ENCODE data around the gene AGTRAP. TPM values are rescaled to one million over a fixed set of nuclear protein-coding genes. Genes with fewer than 3 reads are reported as not detected.

The AGTRAP gene
- total and polyA plus RNA-seq, 2 of the 8 experiments (the other 6 are each of a cell fraction or from before 2014, with no cell fraction given), result 69.7 to 192 TPM

DNA sequence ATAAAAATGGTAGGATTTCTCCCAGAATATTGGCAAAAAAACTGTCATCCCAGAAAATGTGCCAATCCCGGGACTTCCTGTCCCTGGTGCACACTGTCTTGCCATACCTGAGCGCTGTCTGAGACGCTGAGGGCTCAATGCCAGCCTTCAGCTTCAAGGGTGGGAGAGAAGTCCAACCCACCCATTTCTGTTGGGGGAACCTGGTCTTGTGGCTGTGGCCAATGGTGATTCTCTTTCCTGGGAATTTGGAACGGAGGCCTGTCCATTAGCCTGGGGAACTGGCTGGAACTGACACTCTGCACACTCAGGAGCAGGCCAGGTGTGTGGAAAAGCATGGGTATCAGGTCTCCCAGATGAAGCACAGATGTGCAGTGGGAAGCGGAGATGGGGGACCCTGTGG lies 63.2 kb downstream of the AGTRAP start:
- Histone ChIP-seq H2BK5ac (ENCODE audit: low read depth, low read length) (no peak overlapping the region), H3K27ac (ENCODE audit: low read depth, low read length) (no peak overlapping the region), H3K79me2 (ENCODE audit: control insufficient read depth in 1 of 2, insufficient read depth in 2 of 2, low read length in 2 of 2) (peaks cover 0 to 8% of the 10 kb centered on the region in 2 experiments; a peak in 1 of 4 replicates), H3K4me3 (ENCODE audit: extremely low read depth in 1 of 4, insufficient read depth in 2 of 4, low read depth in 3 of 4, low read length in 4 of 4) (no peak overlapping the region), H3K9me3 (ENCODE audit: insufficient read depth in 2 of 2, low read depth in 1 of 2, low read length in 1 of 2) (no peaks in the 10 kb centered on the region), H3K4me2 (ENCODE audit: insufficient read depth in 1 of 2, low read depth in 2 of 2, low read length in 2 of 2) (no peak overlapping the region), H2BK12ac (ENCODE audit: low read depth, low read length) (no peak overlapping the region), H4K5ac (ENCODE audit: insufficient read length, low read depth, low read length) (no peak overlapping the region), H4K8ac (ENCODE audit: extremely low read depth, insufficient read depth, low read length) (no peak overlapping the region), H3K14ac (ENCODE audit: insufficient read length) (no peak overlapping the region), H3K18ac (ENCODE audit: extremely low read depth, low read length) (no peak overlapping the region), H2AFZ (ENCODE audit: low read length) (no peak overlapping the region), H3K79me1 (ENCODE audit: low read depth, low read length) (no peaks in the 10 kb centered on the region; the same call in 1 of the 2 replicates), H2BK120ac (replicated peaks; ENCODE audit: low read depth, low read length) (no peak overlapping the region), H2AK5ac (ENCODE audit: low read depth, low read length) (no peak overlapping the region), H3K4ac (replicated peaks; ENCODE audit: insufficient read length, low read depth, low read length) (no peak overlapping the region), H3K9ac (replicated peaks in 1 of 4; ENCODE audit: extremely low read depth in 1 of 4, low read depth in 3 of 4, low read length in 3 of 4) (no peak overlapping the region), H4K91ac (replicated peaks; ENCODE audit: insufficient read length, low read length) (no peak overlapping the region), H3K36me3 (ENCODE audit: control insufficient read depth in 2 of 4, insufficient read depth in 4 of 4, low read length in 3 of 4) (peaks cover 8 to 19% (median 18%) of the 10 kb centered on the region in 4 experiments), H3K4me1 (replicated peaks in 1 of 4; ENCODE audit: control insufficient read depth in 3 of 4, insufficient read depth in 4 of 4, low read length in 3 of 4) (peaks cover 7 to 12% (median 11%) of the 10 kb centered on the region in 4 experiments), H3K27me3 (replicated peaks in 1 of 4; ENCODE audit: control insufficient read depth in 3 of 4, extremely low read depth in 1 of 4, insufficient read depth in 3 of 4, low read length in 3 of 4) (no peaks in the 10 kb centered on the region), H3K56ac (replicated peaks; ENCODE audit: insufficient read length, low read depth, low read length) (no peak overlapping the region), H4K20me1 (replicated peaks in 1 of 2; ENCODE audit: control insufficient read depth in 1 of 2, insufficient read depth in 2 of 2, low read length in 2 of 2) (peaks cover 6 to 8% of the 10 kb centered on the region in 2 experiments), H3K23me2 (ENCODE audit: low read depth, low read length) (peaks cover 6% of the 10 kb centered on the region), H2BK15ac (ENCODE audit: low read length) (no peak overlapping the region), H2BK20ac (ENCODE audit: low read length) (no peak overlapping the region), H3K23ac (ENCODE audit: insufficient read length) (no peak overlapping the region)
- no peak for DNase-seq (ENCODE audit: low read depth in 1 of 2, low spot score in 2 of 2)
- no peak for FAIRE-seq
- ChIA-PET POLR2A (ENCODE audit: partially characterized antibody) (interaction anchor here (1.8 kb wide), 2 partner anchors 12 to 14 kb away, joined by 3 to 8 read pairs; no protein-coding TSS in a partner anchor), CTCF (ENCODE audit: partially characterized antibody) (no interaction called here)
- TF ChIP-seq CHD2 (IDR thresholded peaks at IDR 0.05; ENCODE audit: low read length), result no peak
- TF ChIP-seq PHF8 (conservative IDR thresholded peaks at IDR 0.05; ENCODE audit: low read depth, low read length), result no peak
- TF ChIP-seq FOSL1 (IDR thresholded peaks at IDR 0.05; ENCODE audit: insufficient read depth, low read depth, low read length), result no peak
- 97% methylated on average over 5 of the region's 5 CpGs; no CpG with 5 or more reads in 1 of the 2 experiments for WGBS, 2 experiments (ENCODE audit: extremely low coverage in 1 of 2, insufficient coverage in 1 of 2, insufficient read length in 1 of 2, insufficient replicate concordance in 2 of 2, low coverage in 1 of 2, low lambda C conversion rate in 2 of 2, missing lambda C conversion rate in 1 of 2)

All from H1 (cell line).